Keratinocyte (primary cell): ENCODE data around the gene CDHR3.

Experiments used
- CTCF ChIP-seq, 3 experiments: IDR thresholded peaks in 1 of 3; conservative IDR thresholded peaks in 1 of 3; optimal IDR thresholded peaks in 1 of 3; 2 replicates in 2 of 3; 3 replicates in 1 of 3; pipeline versions ENCODE3 to v1.5.1; 2011; ENCODE audit warnings: low read length in 3 of 3, mild to moderate bottlenecking in 3 of 3, moderate library complexity in 2 of 3, control low read depth in 1 of 3, inconsistent platforms in 1 of 3; ENCODE audit not compliant: insufficient read depth in 2 of 3; ENCODE audit errors: extremely low read depth in 1 of 3
- EZH2 ChIP-seq: IDR thresholded peaks from one replicate; pipeline ENCODE4 v1.6.1; 2012; ENCODE audit warnings: inconsistent platforms, mild to moderate bottlenecking, low read length, moderate library complexity

- TF ChIP-seq EZH2 (no peak), CTCF (optimal IDR thresholded peaks at IDR 0.05 in 1 of 3, IDR thresholded peaks at IDR 0.05 in 1 of 3, conservative IDR thresholded peaks at IDR 0.05 in 1 of 3; ENCODE audit: extremely low read depth in 1 of 3, insufficient read depth in 2 of 3, low read length in 3 of 3) (no peak)
Measured at GRCh38 chr7:106012935-106013439, 49.9 kb downstream of the CDHR3 start.
